Parathyroid adenoma (tissue), 2 donors: ENCODE results near the gene TBC1D8.

Experiments used
- H2AFZ ChIP-seq: fragments of 300-600 bp; sonication (generic); one replicate; pipeline ENCODE4 v1.7.0; 2017; ENCODE audit warnings: antibody characterized with exemption, mild to moderate bottlenecking
- H3K27ac ChIP-seq: fragments of 300-600 bp; sonication (generic); one replicate; pipeline ENCODE4 v1.7.0; 2017
- H3K27me3 ChIP-seq: fragments of 300-600 bp; sonication (generic); one replicate; pipeline ENCODE4 v1.7.0; 2017; ENCODE audit warnings: low read length; ENCODE audit not compliant: control insufficient read depth, insufficient read depth
- H3K36me3 ChIP-seq: fragments of 300-600 bp; sonication (generic); one replicate; pipeline ENCODE4 v1.7.0; 2017; ENCODE audit warnings: low read length; ENCODE audit not compliant: control insufficient read depth, insufficient read depth
- H3K4me1 ChIP-seq: fragments of 300-600 bp; sonication (generic); one replicate; pipeline ENCODE4 v1.7.0; 2017; ENCODE audit warnings: control low read depth
- H3K4me2 ChIP-seq: fragments of 300-600 bp; sonication (generic); one replicate; pipeline ENCODE4 v1.7.0; 2017; ENCODE audit warnings: low read length
- H3K4me3 ChIP-seq: fragments of 300-600 bp; sonication (generic); one replicate; pipeline ENCODE4 v1.7.0; 2017; ENCODE audit warnings: low read depth, low read length
- H3K79me2 ChIP-seq: fragments of 300-600 bp; sonication (generic); one replicate; pipeline ENCODE4 v1.7.0; 2017; ENCODE audit warnings: control low read depth
- H3K9ac ChIP-seq: fragments of 300-600 bp; sonication (generic); one replicate; pipeline ENCODE4 v1.7.0; 2017; ENCODE audit warnings: mild to moderate bottlenecking
- H3K9me3 ChIP-seq: fragments of 300-600 bp; sonication (generic); one replicate; pipeline ENCODE4 v1.7.0; 2017; ENCODE audit warnings: low read length; ENCODE audit not compliant: control insufficient read depth
- CTCF ChIP-seq: fragments of 300-600 bp; sonication (generic); IDR thresholded peaks from one replicate; pipeline ENCODE4 v1.7.0; 2017; ENCODE audit warnings: antibody characterized with exemption, mild to moderate bottlenecking
- donor health status: primary hyperparathyroidism.

TBC1D8 gene

GRCh38 chr2:100983684-100984310, 167.4 kb downstream of the TBC1D8 start:
- Histone ChIP-seq H3K4me3 (no peak overlapping the region), H3K27me3 (no peaks in the 10 kb centered on the region), H3K79me2 (no peaks in the 10 kb centered on the region), H3K27ac (no peak overlapping the region), H2AFZ (no peak overlapping the region), H3K36me3 (no peaks in the 10 kb centered on the region), H3K4me2 (no peak overlapping the region), H3K9me3 (no peaks in the 10 kb centered on the region), H3K4me1 (no peaks in the 10 kb centered on the region), H3K9ac (no peak overlapping the region)
- TF ChIP-seq CTCF: no peak

GRCh38 chr2:100983201-100983600, 168.0 kb downstream of the TBC1D8 start:
- no peaks in the 10 kb centered on the region for H3K79me2 ChIP-seq
- no peaks in the 10 kb centered on the region for H3K4me1 ChIP-seq
- TF ChIP-seq CTCF: no peak
- H3K9me3 ChIP-seq: no peaks in the 10 kb centered on the region
- no peaks in the 10 kb centered on the region for H3K27me3 ChIP-seq
- no peak overlapping the region for H3K9ac ChIP-seq
- no peak overlapping the region for H3K27ac ChIP-seq
- H3K36me3 ChIP-seq: no peaks in the 10 kb centered on the region
- no peak overlapping the region for H3K4me3 ChIP-seq
- H2AFZ ChIP-seq: no peak overlapping the region
- no peak overlapping the region for H3K4me2 ChIP-seq

DNA sequence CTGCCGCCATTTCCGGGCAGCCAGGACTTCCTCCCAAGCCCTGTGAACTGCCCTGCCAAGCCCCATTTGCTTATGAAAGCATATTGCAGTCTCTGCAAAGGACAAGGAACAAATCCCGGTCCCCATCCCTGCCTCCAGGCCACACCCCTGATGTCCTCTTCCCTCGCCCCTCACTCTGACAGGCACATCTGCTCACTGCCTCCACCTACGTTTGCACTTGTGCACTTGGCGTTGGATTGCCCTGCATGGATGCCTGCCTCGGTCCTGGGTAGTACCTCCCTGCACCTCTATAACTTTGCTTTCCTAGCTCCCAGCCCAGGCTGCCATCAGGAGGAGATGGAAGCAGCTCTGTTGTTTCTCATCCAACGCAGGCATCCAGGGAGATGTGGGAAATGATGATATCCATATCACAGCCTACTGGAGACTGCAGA, 168.7 kb downstream of the TBC1D8 start:
- H3K9me3 ChIP-seq: no peaks in the 10 kb centered on the region
- no peaks in the 10 kb centered on the region for H3K27me3 ChIP-seq
- no peak for TF ChIP-seq CTCF
- H3K9ac ChIP-seq: no peak overlapping the region
- no peak overlapping the region for H3K4me2 ChIP-seq
- H3K4me1 ChIP-seq: no peaks in the 10 kb centered on the region
- H3K27ac ChIP-seq: no peak overlapping the region
- H3K4me3 ChIP-seq: no peak overlapping the region
- H2AFZ ChIP-seq: no peak overlapping the region
- no peaks in the 10 kb centered on the region for H3K79me2 ChIP-seq
- no peaks in the 10 kb centered on the region for H3K36me3 ChIP-seq

- no peak overlapping the region for H3K9ac ChIP-seq
- no peaks in the 10 kb centered on the region for H3K27me3 ChIP-seq
- H3K4me3 ChIP-seq: no peak overlapping the region
- no peak overlapping the region for H2AFZ ChIP-seq
- no peaks in the 10 kb centered on the region for H3K36me3 ChIP-seq
- TF ChIP-seq CTCF: no peak
- no peak overlapping the region for H3K27ac ChIP-seq
- no peaks in the 10 kb centered on the region for H3K4me1 ChIP-seq
- no peaks in the 10 kb centered on the region for H3K9me3 ChIP-seq
- H3K4me2 ChIP-seq: no peak overlapping the region
- no peaks in the 10 kb centered on the region for H3K79me2 ChIP-seq
Measured at GRCh38 chr2:100981011-100981410, 170.2 kb downstream of the TBC1D8 start.

DNA sequence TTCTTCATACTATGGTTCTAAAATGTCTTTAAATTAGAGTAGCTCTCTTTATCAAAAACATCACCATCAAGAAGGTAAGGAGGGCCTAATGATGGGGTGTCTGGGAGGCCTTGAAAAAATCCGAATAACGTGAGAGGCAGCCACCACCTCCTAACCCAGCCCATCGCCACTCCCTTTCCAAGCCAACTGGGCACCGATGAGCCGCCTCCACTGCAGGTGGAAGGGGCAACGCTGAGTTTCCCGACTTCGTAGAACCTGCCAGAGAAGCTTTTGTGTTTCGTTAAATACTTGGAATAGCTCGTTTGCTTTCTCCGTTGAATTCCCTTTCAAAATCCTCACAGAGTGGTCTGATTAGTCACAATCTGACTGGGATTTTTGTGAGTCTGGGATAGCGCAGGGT, 171.1 kb downstream of the TBC1D8 start:
- Histone ChIP-seq H3K27ac (no peak overlapping the region), H3K4me1 (no peaks in the 10 kb centered on the region), H3K4me2 (no peak overlapping the region)

More for the DNA sequence above, 171.1 kb downstream of the TBC1D8 start:
- Histone ChIP-seq H3K9ac (no peak overlapping the region), H3K79me2 (no peaks in the 10 kb centered on the region), H3K9me3 (no peaks in the 10 kb centered on the region), H3K36me3 (no peaks in the 10 kb centered on the region), H2AFZ (no peak overlapping the region), H3K4me3 (no peak overlapping the region), H3K27me3 (no peaks in the 10 kb centered on the region)
- no peak for TF ChIP-seq CTCF
